Psoas muscle (tissue), 8 donors: ENCODE results near the gene ELP2. TPM values are rescaled to one million over a fixed set of nuclear protein-coding genes. Genes with fewer than 3 reads are reported as not detected.

Source experiments
- ATAC-seq, 4 donors: fragments of 200-7000 bp; cut with Tn5 transposase; one replicate each; pipeline ENCODE4 v1.9.1; 2020; ENCODE audit warnings: moderate library complexity in 3 of 4, mild to moderate bottlenecking in 2 of 4
- DNase-seq, 2 donors: peaks; one replicate each; pipeline ENCODE4 v3.0.0-alpha.2; 2020
- H3K27ac ChIP-seq: fragments of 200-600 bp; one replicate; pipeline ENCODE4 v1.8.0; 2022
- H3K27me3 ChIP-seq, 3 donors: fragments of 200-600 bp in 1 of 3; one replicate each; pipeline versions ENCODE4 v1.6.1 to v1.8.0; 2013 to 2022; ENCODE audit warnings: low read length in 2 of 3, mild to moderate bottlenecking in 2 of 3, moderate library complexity in 1 of 3; ENCODE audit not compliant: insufficient read depth in 3 of 3
- H3K36me3 ChIP-seq, 2 donors: fragments of 200-600 bp in 1 of 2; one replicate each; pipeline versions ENCODE4 v1.6.1 to v1.8.0; 2013 to 2022; ENCODE audit warnings: low read depth in 1 of 2, mild to moderate bottlenecking in 1 of 2, moderate library complexity in 1 of 2; ENCODE audit not compliant: insufficient read depth in 1 of 2
- H3K4me1 ChIP-seq: fragments of 200-600 bp; one replicate; pipeline ENCODE4 v1.8.0; 2022
- H3K4me3 ChIP-seq: fragments of 200-600 bp; one replicate; pipeline ENCODE4 v1.8.0; 2022; ENCODE audit warnings: mild to moderate bottlenecking
- H3K9me3 ChIP-seq: fragments of 200-600 bp; one replicate; pipeline ENCODE4 v1.8.0; 2022
- WGBS, 3 donors: extraction: QIAGEN DNeasy Blood & Tissue Kit; methylation state at CpG; one replicate each; pipeline versions ENCODE4 v1.1.6 to v1.1.7; 2013; 5-methylcytosine and 5-hydroxymethylcytosine counted together
- intact Hi-C, 2 donors: fragments of 100-400 bp; cut with DNase I; formaldehyde crosslinking; loops; one replicate each; pipeline versions ENCODE4 v1.11.0 to v1.14.2; 2022
- polyA plus RNA-seq, 3 donors: library from polyadenylated mRNA; stranded (reverse); fragments of 200-250 nt; gene quantifications; one replicate each; pipeline ENCODE4 v1.2.3, GENCODE V29; 2013
- total RNA-seq, 4 donors: library from RNA; stranded (reverse); fragmentation: NEBNext Ultra II Directional in 2 of 4; extraction: Animal tissue kit (Norgen Biotek cat#: 25700) in 2 of 4; gene quantifications; one replicate each; pipeline versions ENCODE4 v1.2.1 to v1.2.4, GENCODE V29; 2021 to 2023
- TF ChIP-seq, protein P1 (sequence below): fragments of 200-600 bp; IDR thresholded peaks from one replicate; pipeline ENCODE4 v1.8.0; 2022; ENCODE audit warnings: antibody characterized with exemption
- donor health status: healthy with polysubstance abuse.
- donor health status: DM: no; HTN: no; CAD: no; lungs with moderate emphysema.
- donor health status: Bipolar disorder and iron deficiency.
- donor health status: healthy.
- donor health status: DM: yes; HTN: yes; CAD: no.
- donor health status: DM: no; HTN: no; CAD: no.
- donor health status: DM: no; HTN: no; CAD: no.
- donor health status: DM: yes; HTN: yes; CAD: no.

The ELP2 gene
- total and polyA plus RNA-seq, 7 donors, result 25.0 to 65.5 (median 54.7) TPM

DNA sequence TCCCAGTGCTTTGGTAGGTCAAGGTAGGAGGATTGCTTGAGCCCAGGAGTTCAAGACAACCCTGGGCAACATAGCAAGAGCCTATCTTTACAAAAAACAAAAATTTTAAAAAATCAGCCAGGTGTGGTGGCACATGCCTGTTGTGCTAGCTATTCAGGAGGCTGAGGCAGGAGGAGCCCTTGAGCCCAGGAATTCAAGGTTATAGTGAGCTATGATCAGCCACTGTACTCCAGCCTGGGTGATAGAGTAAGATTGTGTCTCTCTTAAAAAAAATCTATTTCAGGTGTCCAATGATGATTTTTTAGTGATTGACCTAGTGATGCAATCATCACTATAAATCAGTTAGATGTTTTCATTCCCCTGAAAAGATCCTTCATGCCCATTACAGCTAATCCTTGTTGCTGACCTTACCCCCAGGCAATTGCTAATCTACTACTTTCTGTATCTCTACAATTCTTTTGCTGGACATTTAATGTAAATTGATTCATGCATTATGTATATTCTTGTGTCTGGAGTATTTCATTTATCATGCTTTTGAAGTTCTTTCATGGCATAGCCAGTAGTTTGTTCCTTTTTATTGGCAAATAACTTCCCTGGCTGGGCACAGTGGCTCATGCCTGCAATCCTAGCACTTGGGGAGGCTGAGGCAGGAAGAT is 67.9 kb downstream of the ELP2 start:
- Histone ChIP-seq H3K27ac (no peak overlapping the region), H3K4me1 (no peaks in the 10 kb centered on the region), H3K27me3 (no peaks in the 10 kb centered on the region), H3K4me3 (no peak overlapping the region), H3K36me3 (no peaks in the 10 kb centered on the region), H3K9me3 (no peaks in the 10 kb centered on the region)
- ATAC-seq (no peak), DNase-seq (no peak)
- TF ChIP-seq, protein P1, sequence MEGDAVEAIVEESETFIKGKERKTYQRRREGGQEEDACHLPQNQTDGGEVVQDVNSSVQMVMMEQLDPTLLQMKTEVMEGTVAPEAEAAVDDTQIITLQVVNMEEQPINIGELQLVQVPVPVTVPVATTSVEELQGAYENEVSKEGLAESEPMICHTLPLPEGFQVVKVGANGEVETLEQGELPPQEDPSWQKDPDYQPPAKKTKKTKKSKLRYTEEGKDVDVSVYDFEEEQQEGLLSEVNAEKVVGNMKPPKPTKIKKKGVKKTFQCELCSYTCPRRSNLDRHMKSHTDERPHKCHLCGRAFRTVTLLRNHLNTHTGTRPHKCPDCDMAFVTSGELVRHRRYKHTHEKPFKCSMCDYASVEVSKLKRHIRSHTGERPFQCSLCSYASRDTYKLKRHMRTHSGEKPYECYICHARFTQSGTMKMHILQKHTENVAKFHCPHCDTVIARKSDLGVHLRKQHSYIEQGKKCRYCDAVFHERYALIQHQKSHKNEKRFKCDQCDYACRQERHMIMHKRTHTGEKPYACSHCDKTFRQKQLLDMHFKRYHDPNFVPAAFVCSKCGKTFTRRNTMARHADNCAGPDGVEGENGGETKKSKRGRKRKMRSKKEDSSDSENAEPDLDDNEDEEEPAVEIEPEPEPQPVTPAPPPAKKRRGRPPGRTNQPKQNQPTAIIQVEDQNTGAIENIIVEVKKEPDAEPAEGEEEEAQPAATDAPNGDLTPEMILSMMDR, result no peak
- intact Hi-C loops, result no loop called here

DNA sequence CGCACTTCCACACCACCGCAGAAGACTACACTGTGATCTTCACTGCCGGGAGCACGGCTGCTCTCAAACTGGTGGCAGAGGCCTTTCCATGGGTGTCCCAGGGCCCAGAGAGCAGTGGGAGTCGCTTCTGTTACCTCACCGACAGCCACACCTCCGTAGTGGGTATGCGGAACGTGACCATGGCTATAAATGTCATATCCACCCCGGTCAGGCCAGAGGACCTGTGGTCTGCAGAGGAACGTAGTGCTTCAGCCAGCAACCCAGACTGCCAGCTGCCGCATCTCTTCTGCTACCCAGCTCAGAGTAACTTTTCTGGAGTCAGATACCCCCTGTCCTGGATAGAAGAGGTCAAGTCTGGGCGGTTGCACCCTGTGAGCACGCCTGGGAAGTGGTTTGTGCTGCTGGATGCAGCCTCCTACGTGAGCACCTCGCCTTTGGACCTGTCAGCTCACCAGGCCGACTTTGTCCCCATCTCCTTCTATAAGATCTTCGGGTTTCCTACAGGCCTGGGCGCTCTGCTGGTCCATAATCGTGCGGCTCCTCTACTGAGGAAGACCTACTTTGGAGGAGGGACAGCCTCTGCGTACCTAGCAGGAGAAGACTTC is 70.1 kb downstream of the ELP2 start:
- 84 to 88% (median 87%) methylated on average over 22 of the region's 22 CpGs for whole genome bisulfite sequencing, 3 donors

DNA sequence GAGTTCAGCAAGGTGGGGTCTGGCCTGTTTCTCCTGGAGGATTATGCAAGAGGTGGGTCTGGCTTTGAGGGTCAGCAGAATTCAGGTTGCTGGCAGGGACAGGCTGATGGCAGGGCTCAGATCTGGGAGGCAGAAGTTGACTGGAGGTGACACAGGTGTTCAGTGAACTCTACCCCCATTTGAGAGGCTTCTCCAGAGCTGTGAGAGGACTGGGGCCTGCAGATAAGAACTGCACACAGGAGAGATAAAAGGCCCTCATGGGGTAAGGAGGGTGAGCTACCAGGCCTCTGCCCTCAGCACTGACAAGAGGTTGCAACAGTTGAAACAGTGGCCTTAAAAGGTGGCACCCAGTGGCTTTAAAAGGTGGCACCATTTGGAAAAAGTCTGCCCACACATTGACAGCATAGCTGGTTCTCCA is 70.7 kb downstream of the ELP2 start:
- TF ChIP-seq, protein P1, result no peak
- DNase-seq (no peak), ATAC-seq (no peak)
- Histone ChIP-seq H3K27me3 (no peaks in the 10 kb centered on the region), H3K36me3 (no peaks in the 10 kb centered on the region), H3K27ac (no peak overlapping the region), H3K4me1 (no peaks in the 10 kb centered on the region), H3K9me3 (no peaks in the 10 kb centered on the region), H3K4me3 (no peak overlapping the region)
- intact Hi-C loops, result no loop called here

More for the DNA sequence above, 70.1 kb downstream of the ELP2 start:
- intact Hi-C loops, result no loop called here
- no peak for ATAC-seq
- Histone ChIP-seq H3K27me3 (no peaks in the 10 kb centered on the region), H3K4me1 (no peaks in the 10 kb centered on the region), H3K9me3 (no peaks in the 10 kb centered on the region), H3K36me3 (no peaks in the 10 kb centered on the region), H3K27ac (no peak overlapping the region), H3K4me3 (no peak overlapping the region)
- TF ChIP-seq, protein P1, result no peak
- no peak for DNase-seq

DNA sequence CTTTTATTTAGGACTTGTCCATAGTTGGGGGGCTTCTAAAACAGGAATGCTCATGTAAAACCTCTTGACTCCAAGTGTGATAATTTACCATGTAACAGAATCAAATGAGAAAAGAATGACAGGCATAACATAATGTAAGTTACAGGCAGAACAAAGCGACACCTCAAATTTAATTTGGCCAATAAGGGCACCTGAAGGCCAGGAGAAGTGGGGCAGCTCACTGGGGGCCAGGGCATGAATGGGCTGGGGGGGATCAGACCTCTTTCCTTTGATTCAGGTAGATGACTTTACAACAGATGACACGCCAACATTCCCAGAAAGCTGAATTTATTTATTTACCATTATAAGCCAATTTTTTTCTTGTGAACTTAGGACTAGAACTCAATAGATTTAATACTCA is 72.1 kb downstream of the ELP2 start:
- Histone ChIP-seq H3K27me3 (no peaks in the 10 kb centered on the region), H3K4me1 (no peaks in the 10 kb centered on the region), H3K4me3 (no peak overlapping the region), H3K36me3 (no peaks in the 10 kb centered on the region), H3K9me3 (no peaks in the 10 kb centered on the region), H3K27ac (no peak overlapping the region)
- intact Hi-C loops, result no loop called here
- WGBS, 3 donors, result 93 to 100% (median 96%) methylated on average over 2 of the region's 2 CpGs
- TF ChIP-seq, protein P1, result no peak
- DNase-seq (no peak), ATAC-seq (no peak)
